CD4-positive, alpha-beta T cell treated with Interleukin-6 at 100 ng/mL for 8 hours (primary cell): ENCODE measurements around the gene FKRP.
"Not testable (repeated sequence)": the region's sequence is repeated elsewhere in the genome, so short reads cannot be mapped to it uniquely, and the experiment has no call there.

Experiments
- DNase-seq: peaks from one replicate; pipeline ENCODE4 v3.0.0-alpha.2; 2020; ENCODE audit warnings: mixed read lengths, low spot score

The FKRP gene

GRCh38 chr19:46759817-46760333, 14.0 kb downstream of the FKRP start:
- DNase-seq = no peak

GRCh38 chr19:46760363-46760762, 14.5 kb downstream of the FKRP start:
- DNase-seq = no peak

GRCh38 chr19:46760897-46761296, 15.0 kb downstream of the FKRP start:
- DNase-seq = not testable (repeated sequence)

- DNase-seq = no peak
Measured at GRCh38 chr19:46761418-46761831, 15.6 kb downstream of the FKRP start.

- DNase-seq = no peak
Measured at GRCh38 chr19:46762245-46762890, 16.5 kb downstream of the FKRP start.

GRCh38 chr19:46764817-46765291, 19.0 kb downstream of the FKRP start:
- DNase-seq = no peak

GRCh38 chr19:46766569-46767317, 20.9 kb downstream of the FKRP start:
- DNase-seq = peak; percentile 52

GRCh38 chr19:46768746-46769145, 22.9 kb downstream of the FKRP start:
- DNase-seq = not testable (repeated sequence)

GRCh38 chr19:46772170-46773017, 26.5 kb downstream of the FKRP start:
- no peak for DNase-seq

- DNase-seq = no peak
Measured at GRCh38 chr19:46773018-46773399, 27.2 kb downstream of the FKRP start.

- DNase-seq = no peak
Measured at GRCh38 chr19:46775642-46776258, 29.9 kb downstream of the FKRP start.

- DNase-seq = no peak
Measured at GRCh38 chr19:46776927-46777911, 31.4 kb downstream of the FKRP start.

GRCh38 chr19:46777956-46778645, 32.2 kb downstream of the FKRP start:
- DNase-seq = not testable (repeated sequence)

- DNase-seq = no peak
Measured at GRCh38 chr19:46782355-46783019, 36.6 kb downstream of the FKRP start.

- no peak for DNase-seq
Measured at GRCh38 chr19:46783670-46784069, 37.8 kb downstream of the FKRP start.

GRCh38 chr19:46784262-46785053, 38.6 kb downstream of the FKRP start:
- peak; percentile 43 for DNase-seq

- no peak for DNase-seq
Measured at GRCh38 chr19:46785054-46785979, 39.5 kb downstream of the FKRP start.

GRCh38 chr19:46785980-46786235, 40.1 kb downstream of the FKRP start:
- no peak for DNase-seq
